Measurements from ENCODE around the gene SLC16A2. TPM values are rescaled to one million over a fixed set of nuclear protein-coding genes. Genes with fewer than 3 reads are reported as not detected.

SLC16A2 gene
- polyA plus RNA-seq, 3 donors = not detected

GRCh38 chrX:74535086-74535407 is 113.8 kb downstream of the SLC16A2 start:
- Mint-ChIP-seq H3K27ac (peak overlapping the region in 2 of 7 donors; percentile 25 to 64), H3K9me3 (peaks cover 0 to 10% (median 2%) of the 10 kb centered on the region in 7 donors), H3K4me3 (peak overlapping the region; percentile 42 to 80), H3K4me1 (peaks cover 23% of the 10 kb centered on the region), H3K27me3 (ENCODE audit: low read depth in 3 of 3) (peaks cover 1 to 6% (median 3%) of the 10 kb centered on the region in 3 donors), H3K36me3 (no peaks in the 10 kb centered on the region)
- Histone ChIP-seq H3K4me1 (ENCODE audit: control insufficient read depth in 1 of 2, insufficient read depth in 2 of 2, low read length in 2 of 2) (peaks cover 17 to 20% of the 10 kb centered on the region in 2 donors), H3K4me2 (replicated peaks; ENCODE audit: extremely low read depth, low read length, poor library complexity, severe bottlenecking) (peak overlapping the region; percentile 82), H2AFZ (ENCODE audit: insufficient read depth, low read depth, low read length, poor library complexity, severe bottlenecking) (peak overlapping the region; percentile 86), H3K4me3 (replicated peaks in 1 of 3; ENCODE audit: low read depth in 2 of 3, low read length in 3 of 3) (peak overlapping the region in 2 of 3 experiments; percentile 44 to 78), H3K79me2 (ENCODE audit: insufficient read depth, low read length) (no peaks in the 10 kb centered on the region), H3K27ac (ENCODE audit: low read depth in 1 of 2, low read length in 2 of 2) (no peak overlapping the region), H3K27me3 (ENCODE audit: control insufficient read depth in 2 of 2, insufficient read depth in 2 of 2, low read length in 2 of 2) (no peaks in the 10 kb centered on the region), H3K36me3 (replicated peaks in 1 of 2; ENCODE audit: control insufficient read depth in 1 of 2, insufficient read depth in 2 of 2, low read length in 2 of 2) (no peaks in the 10 kb centered on the region), H4K20me1 (ENCODE audit: insufficient read depth, low read length) (no peaks in the 10 kb centered on the region), H3K9ac (ENCODE audit: insufficient read depth, low read length, poor library complexity, severe bottlenecking) (no peak overlapping the region), H3K9me3 (replicated peaks in 1 of 2; ENCODE audit: control insufficient read depth in 1 of 2, insufficient read depth in 1 of 2, low read length in 2 of 2) (no peaks in the 10 kb centered on the region)
- WGBS (ENCODE audit: insufficient coverage) = no CpG with 5 or more reads among the region's 5 CpGs
- no peak for DNase-seq
- no peak for TF ChIP-seq CTCF (IDR thresholded peaks at IDR 0.05)
- intact Hi-C loops (cut with micrococcal nuclease) = no loop called here

- H3K9me3 Mint-ChIP-seq = peaks cover 0 to 10% (median 2%) of the 10 kb centered on the region in 7 donors
- peaks cover 23% of the 10 kb centered on the region for H3K4me1 Mint-ChIP-seq
- TF ChIP-seq CTCF (IDR thresholded peaks at IDR 0.05) = no peak
- Histone ChIP-seq H2AFZ (ENCODE audit: insufficient read depth, low read depth, low read length, poor library complexity, severe bottlenecking) (peak overlapping the region; percentile 86), H3K79me2 (ENCODE audit: insufficient read depth, low read length) (no peaks in the 10 kb centered on the region), H4K20me1 (ENCODE audit: insufficient read depth, low read length) (no peaks in the 10 kb centered on the region), H3K4me1 (ENCODE audit: control insufficient read depth in 1 of 2, insufficient read depth in 2 of 2, low read length in 2 of 2) (peaks cover 17 to 20% of the 10 kb centered on the region in 2 donors), H3K9ac (ENCODE audit: insufficient read depth, low read length, poor library complexity, severe bottlenecking) (peak overlapping the region; percentile 64), H3K4me3 (replicated peaks in 1 of 3; ENCODE audit: low read depth in 2 of 3, low read length in 3 of 3) (peak overlapping the region; percentile 44 to 78 (median 72)), H3K27ac (ENCODE audit: low read depth in 1 of 2, low read length in 2 of 2) (no peak overlapping the region), H3K4me2 (replicated peaks; ENCODE audit: extremely low read depth, low read length, poor library complexity, severe bottlenecking) (peak overlapping the region; percentile 82), H3K9me3 (replicated peaks in 1 of 2; ENCODE audit: control insufficient read depth in 1 of 2, insufficient read depth in 1 of 2, low read length in 2 of 2) (no peaks in the 10 kb centered on the region), H3K27me3 (ENCODE audit: control insufficient read depth in 2 of 2, insufficient read depth in 2 of 2, low read length in 2 of 2) (no peaks in the 10 kb centered on the region), H3K36me3 (replicated peaks in 1 of 2; ENCODE audit: control insufficient read depth in 1 of 2, insufficient read depth in 2 of 2, low read length in 2 of 2) (no peaks in the 10 kb centered on the region)
- no peaks in the 10 kb centered on the region for H3K36me3 Mint-ChIP-seq
- peaks cover 1 to 8% (median 3%) of the 10 kb centered on the region in 3 donors for H3K27me3 Mint-ChIP-seq (ENCODE audit: low read depth in 3 of 3)
- peak in 2 of 3 donors; percentile 10 to 21 for DNase-seq
- H3K4me3 Mint-ChIP-seq = peak overlapping the region; percentile 80 to 87
- peak overlapping the region in 3 of 7 donors; percentile 25 to 67 (median 42) for H3K27ac Mint-ChIP-seq
- 0% methylated on average over 3 of the region's 37 CpGs for WGBS (ENCODE audit: insufficient coverage)
- intact Hi-C loops (cut with micrococcal nuclease) = no loop called here
Measured at GRCh38 chrX:74535408-74536151, 114.3 kb downstream of the SLC16A2 start.

Measured in CD14-positive monocyte (primary cell).